SK-N-SH (cell line): ENCODE data around the gene SECISBP2L. TPM values are rescaled to one million over a fixed set of nuclear protein-coding genes. Genes with fewer than 3 reads are reported as not detected.

ENCODE experiments used
- CTCF ChIA-PET: fragments of 300-600, 350-600 bp; formaldehyde crosslinking; extraction: SDS; loops from one replicate; lab custom pipeline; 2021; lab: Yijun Ruan, JAX
- POLR2A ChIA-PET: fragments of 350-600 bp; sonication (Branson Sonifier 250); formaldehyde crosslinking; extraction: SDS; loops from one replicate; lab custom pipeline; 2020; ENCODE audit warnings: antibody characterized with exemption, inconsistent platforms; lab: Yijun Ruan, JAX
- DNase-seq: peaks from one replicate; pipeline ENCODE4 v3.0.0; 2012
- H2AFZ ChIP-seq: fragments of 200-600 bp; sonication (generic); 2 replicates; pipeline ENCODE4 v1.8.1; 2016; ENCODE audit warnings: antibody characterized with exemption, mild to moderate bottlenecking, low read depth
- H3F3A ChIP-seq: fragments of 200-600 bp; sonication (generic); replicated peaks from 2 replicates; pipeline ENCODE3; 2016; ENCODE audit warnings: antibody characterized with exemption, mild to moderate bottlenecking; ENCODE audit not compliant: insufficient read depth
- H3K27ac ChIP-seq, 2 experiments: fragments of 200-500 bp in 1 of 2; fragments of 200-600 bp in 1 of 2; sonication (Bioruptor generic) in 1 of 2; sonication (generic), shearing (Covaris generic) in 1 of 2; 2 replicates each; pipeline versions ENCODE4 v1.5.1 to v1.6.1; 2014 to 2016; ENCODE audit warnings: low read depth in 2 of 2, inconsistent platforms in 1 of 2, low read length in 1 of 2, mild to moderate bottlenecking in 1 of 2, mixed read lengths in 1 of 2
- H3K27me3 ChIP-seq: fragments of 200-600 bp; sonication (generic), shearing (Covaris generic); 2 replicates; pipeline ENCODE4 v1.6.1; 2016; ENCODE audit warnings: mixed run types; ENCODE audit not compliant: insufficient read depth
- H3K36me3 ChIP-seq, 2 experiments: fragments of 200-500 bp in 1 of 2; fragments of 200-600 bp in 1 of 2; sonication (Bioruptor generic) in 1 of 2; sonication (generic) in 1 of 2; replicated peaks in 1 of 2; 2 replicates each; pipeline versions ENCODE3 to v1.5.1; 2014 to 2016; ENCODE audit warnings: low read length in 1 of 2, mild to moderate bottlenecking in 1 of 2; ENCODE audit not compliant: insufficient read depth in 2 of 2, control insufficient read depth in 1 of 2
- H3K4me1 ChIP-seq, 2 experiments: fragments of 200-500 bp in 1 of 2; fragments of 200-600 bp in 1 of 2; sonication (Bioruptor generic) in 1 of 2; sonication (generic), shearing (Covaris generic) in 1 of 2; 2 replicates each; pipeline versions ENCODE4 v1.5.1 to v1.6.1; 2014 to 2016; ENCODE audit warnings: low read depth in 1 of 2, low read length in 1 of 2, mixed run types in 1 of 2; ENCODE audit not compliant: insufficient read depth in 2 of 2, control insufficient read depth in 1 of 2
- H3K4me2 ChIP-seq: fragments of 200-600 bp; sonication (generic), shearing (Covaris generic); 2 replicates; pipeline ENCODE4 v1.6.1; 2017; ENCODE audit warnings: mixed run types
- H3K4me3 ChIP-seq, 2 experiments: fragments of 200-500 bp in 1 of 2; fragments of 200-600 bp in 1 of 2; sonication (Bioruptor generic) in 1 of 2; sonication (generic), shearing (Covaris generic) in 1 of 2; 2 replicates each; pipeline versions ENCODE4 v1.5.1 to v1.8.1; 2014 to 2016; ENCODE audit warnings: low read depth in 2 of 2, inconsistent platforms in 1 of 2, low read length in 1 of 2, mild to moderate bottlenecking in 1 of 2, mixed read lengths in 1 of 2, moderate library complexity in 1 of 2
- H3K79me2 ChIP-seq: fragments of 200-600 bp; sonication (generic); 2 replicates; pipeline ENCODE4 v1.8.1; 2017; ENCODE audit warnings: mild to moderate bottlenecking; ENCODE audit not compliant: insufficient read depth
- H3K9ac ChIP-seq: fragments of 200-600 bp; sonication (generic); 2 replicates; pipeline ENCODE4 v1.6.1; 2017; ENCODE audit warnings: mixed run types
- H3K9me2 ChIP-seq: fragments of 200-600 bp; sonication (generic); 2 replicates; pipeline ENCODE4 v1.6.1; 2017; ENCODE audit warnings: mixed run types
- H3K9me3 ChIP-seq: fragments of 200-600 bp; sonication (generic); 2 replicates; pipeline ENCODE4 v1.6.1; 2017; ENCODE audit warnings: mixed run types, mild to moderate bottlenecking, moderate library complexity
- H4K20me1 ChIP-seq: fragments of 200-600 bp; sonication (generic); 2 replicates; pipeline ENCODE4 v1.6.1; 2017; ENCODE audit warnings: mild to moderate bottlenecking, mixed run types; ENCODE audit not compliant: insufficient read depth
- CHD2 ChIP-seq: fragments of 150-350 bp; IDR thresholded peaks from 2 replicates; pipeline ENCODE4 v1.6.1; 2018; ENCODE audit warnings: low read length; ENCODE audit not compliant: partially characterized antibody
- ELF1 ChIP-seq: IDR thresholded peaks from 2 replicates; pipeline ENCODE4 v1.4.0; 2012
- EZH2phosphoT487 ChIP-seq: fragments of 200-600 bp; sonication (generic); IDR thresholded peaks from 2 replicates; pipeline ENCODE4 v1.6.1; 2017; ENCODE audit warnings: low read depth, mixed run types, mild to moderate bottlenecking, antibody characterized with exemption, moderate library complexity, borderline replicate concordance
- FOXJ3 ChIP-seq: sonication (generic); formaldehyde crosslinking; IDR thresholded peaks from 2 replicates; pipeline ENCODE4 v1.5.1; 2020; ENCODE audit warnings: mild to moderate bottlenecking, missing genetic modification reagents
- JUND ChIP-seq: IDR thresholded peaks from 2 replicates; pipeline ENCODE4 v1.4.0; 2012
- NFIC ChIP-seq: IDR thresholded peaks from 2 replicates; pipeline ENCODE4 v1.4.0; 2012; ENCODE audit warnings: borderline replicate concordance
- RCOR1 ChIP-seq: fragments of 150-350 bp; IDR thresholded peaks from 2 replicates; pipeline ENCODE4 v1.6.1; 2017; ENCODE audit warnings: antibody characterized with exemption, low read length
- SIN3A ChIP-seq: IDR thresholded peaks from 2 replicates; pipeline ENCODE4 v1.6.1; 2012; ENCODE audit warnings: low read depth, mild to moderate bottlenecking, low read length, moderate library complexity, borderline replicate concordance
- TAF1 ChIP-seq: IDR thresholded peaks from 2 replicates; pipeline ENCODE4 v1.6.1; 2012; ENCODE audit warnings: low read depth, mild to moderate bottlenecking, low read length, moderate library complexity, borderline replicate concordance
- TCF12 ChIP-seq: IDR thresholded peaks from 2 replicates; pipeline ENCODE4 v1.4.0; 2012
- YY1 ChIP-seq: IDR thresholded peaks from 2 replicates; pipeline ENCODE4 v1.4.0; 2012; ENCODE audit warnings: low read depth, mild to moderate bottlenecking
- WGBS: methylation state at CpG from one replicate; pipeline ENCODE4 v1.1.6; 2017; ENCODE audit warnings: low lambda C conversion rate; 5-methylcytosine and 5-hydroxymethylcytosine counted together
- polyA plus RNA-seq, 3 experiments: library from polyadenylated mRNA; depleted of rRNA; stranded (reverse); fragments of >200 nt; gene quantifications; 2 replicates each; pipeline ENCODE4 v1.2.3, GENCODE V29; 2012
- TF ChIP-seq, protein P1 (sequence below): IDR thresholded peaks from 2 replicates; pipeline ENCODE4; 2012
- TF ChIP-seq, protein P2 (sequence below): fragments of 150-350 bp; IDR thresholded peaks from 2 replicates; pipeline ENCODE4 v1.6.1; 2017; ENCODE audit warnings: antibody characterized with exemption, low read length, low read depth, borderline replicate concordance
- TF ChIP-seq, protein P3 (sequence below): IDR thresholded peaks from 2 replicates; pipeline ENCODE4 v1.6.1; 2012; ENCODE audit warnings: mild to moderate bottlenecking, low read depth, low read length, moderate library complexity
- TF ChIP-seq, protein P4 (sequence below): IDR thresholded peaks from 2 replicates; pipeline ENCODE4 v1.4.0; 2012; ENCODE audit warnings: low read depth
- TF ChIP-seq, protein P5 (sequence below): IDR thresholded peaks from 2 replicates; pipeline ENCODE4 v1.4.0; 2012; ENCODE audit warnings: low read depth, borderline replicate concordance
- TF ChIP-seq, protein P6 (sequence below): fragments of 150-350 bp; IDR thresholded peaks from 2 replicates; pipeline ENCODE4 v1.6.1; 2016; ENCODE audit warnings: mild to moderate bottlenecking, low read depth, low read length

SECISBP2L gene
- polyA plus RNA-seq, 1 of the 3 experiments (the other 2 are of a cell fraction), result 6.0 TPM

DNA sequence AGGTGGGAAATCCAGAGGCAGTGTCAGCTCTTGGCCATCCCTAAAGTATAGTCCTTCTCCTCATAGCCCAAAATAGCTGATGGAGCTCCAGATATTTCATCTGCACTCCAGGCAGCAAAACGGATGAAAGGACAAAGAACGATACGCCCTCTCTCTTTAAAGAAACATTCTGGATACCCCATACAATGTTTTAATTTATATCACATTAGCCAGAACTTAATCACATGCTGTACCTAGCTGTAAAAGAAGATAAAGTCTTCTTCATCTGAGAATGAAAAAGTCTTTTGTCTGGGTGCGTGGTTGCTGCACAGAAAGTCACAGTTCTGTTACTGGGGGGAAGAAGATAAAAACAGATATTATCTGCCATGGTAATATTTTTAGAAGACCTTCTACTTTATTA, 78.2 kb downstream of the SECISBP2L start:
- Histone ChIP-seq H3K27ac (no peak overlapping the region), H3K9me3 (no peaks in the 10 kb centered on the region), H3K4me2 (no peak overlapping the region), H3K79me2 (no peaks in the 10 kb centered on the region), H3K36me3 (no peaks in the 10 kb centered on the region), H3K4me1 (peaks cover 5 to 9% of the 10 kb centered on the region in 2 experiments; a peak in 2 of 4 replicates), H3K27me3 (no peaks in the 10 kb centered on the region), H2AFZ (no peak overlapping the region), H4K20me1 (no peaks in the 10 kb centered on the region), H3F3A (peaks cover 13% of the 10 kb centered on the region), H3K4me3 (no peak overlapping the region), H3K9ac (no peak overlapping the region), H3K9me2 (no peaks in the 10 kb centered on the region)
- ChIA-PET CTCF (interaction anchor here (0.6 to 3.0 kb wide), 3 partner anchors 8 to 106 kb away, joined by 3 to 11 read pairs (median 11); no protein-coding TSS in a partner anchor), POLR2A (no interaction called here)
- no peak for TF ChIP-seq ELF1
- TF ChIP-seq RCOR1, result no peak
- TF ChIP-seq, protein P1, sequence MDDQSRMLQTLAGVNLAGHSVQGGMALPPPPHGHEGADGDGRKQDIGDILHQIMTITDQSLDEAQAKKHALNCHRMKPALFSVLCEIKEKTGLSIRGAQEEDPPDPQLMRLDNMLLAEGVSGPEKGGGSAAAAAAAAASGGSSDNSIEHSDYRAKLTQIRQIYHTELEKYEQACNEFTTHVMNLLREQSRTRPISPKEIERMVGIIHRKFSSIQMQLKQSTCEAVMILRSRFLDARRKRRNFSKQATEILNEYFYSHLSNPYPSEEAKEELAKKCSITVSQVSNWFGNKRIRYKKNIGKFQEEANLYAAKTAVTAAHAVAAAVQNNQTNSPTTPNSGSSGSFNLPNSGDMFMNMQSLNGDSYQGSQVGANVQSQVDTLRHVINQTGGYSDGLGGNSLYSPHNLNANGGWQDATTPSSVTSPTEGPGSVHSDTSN, result no peak
- TF ChIP-seq FOXJ3 (CRISPR knock-in tag), result no peak
- TF ChIP-seq, protein P2, sequence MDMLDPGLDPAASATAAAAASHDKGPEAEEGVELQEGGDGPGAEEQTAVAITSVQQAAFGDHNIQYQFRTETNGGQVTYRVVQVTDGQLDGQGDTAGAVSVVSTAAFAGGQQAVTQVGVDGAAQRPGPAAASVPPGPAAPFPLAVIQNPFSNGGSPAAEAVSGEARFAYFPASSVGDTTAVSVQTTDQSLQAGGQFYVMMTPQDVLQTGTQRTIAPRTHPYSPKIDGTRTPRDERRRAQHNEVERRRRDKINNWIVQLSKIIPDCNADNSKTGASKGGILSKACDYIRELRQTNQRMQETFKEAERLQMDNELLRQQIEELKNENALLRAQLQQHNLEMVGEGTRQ, result no peak
- TF ChIP-seq TAF1, result no peak
- TF ChIP-seq TCF12, result no peak
- TF ChIP-seq, protein P3, sequence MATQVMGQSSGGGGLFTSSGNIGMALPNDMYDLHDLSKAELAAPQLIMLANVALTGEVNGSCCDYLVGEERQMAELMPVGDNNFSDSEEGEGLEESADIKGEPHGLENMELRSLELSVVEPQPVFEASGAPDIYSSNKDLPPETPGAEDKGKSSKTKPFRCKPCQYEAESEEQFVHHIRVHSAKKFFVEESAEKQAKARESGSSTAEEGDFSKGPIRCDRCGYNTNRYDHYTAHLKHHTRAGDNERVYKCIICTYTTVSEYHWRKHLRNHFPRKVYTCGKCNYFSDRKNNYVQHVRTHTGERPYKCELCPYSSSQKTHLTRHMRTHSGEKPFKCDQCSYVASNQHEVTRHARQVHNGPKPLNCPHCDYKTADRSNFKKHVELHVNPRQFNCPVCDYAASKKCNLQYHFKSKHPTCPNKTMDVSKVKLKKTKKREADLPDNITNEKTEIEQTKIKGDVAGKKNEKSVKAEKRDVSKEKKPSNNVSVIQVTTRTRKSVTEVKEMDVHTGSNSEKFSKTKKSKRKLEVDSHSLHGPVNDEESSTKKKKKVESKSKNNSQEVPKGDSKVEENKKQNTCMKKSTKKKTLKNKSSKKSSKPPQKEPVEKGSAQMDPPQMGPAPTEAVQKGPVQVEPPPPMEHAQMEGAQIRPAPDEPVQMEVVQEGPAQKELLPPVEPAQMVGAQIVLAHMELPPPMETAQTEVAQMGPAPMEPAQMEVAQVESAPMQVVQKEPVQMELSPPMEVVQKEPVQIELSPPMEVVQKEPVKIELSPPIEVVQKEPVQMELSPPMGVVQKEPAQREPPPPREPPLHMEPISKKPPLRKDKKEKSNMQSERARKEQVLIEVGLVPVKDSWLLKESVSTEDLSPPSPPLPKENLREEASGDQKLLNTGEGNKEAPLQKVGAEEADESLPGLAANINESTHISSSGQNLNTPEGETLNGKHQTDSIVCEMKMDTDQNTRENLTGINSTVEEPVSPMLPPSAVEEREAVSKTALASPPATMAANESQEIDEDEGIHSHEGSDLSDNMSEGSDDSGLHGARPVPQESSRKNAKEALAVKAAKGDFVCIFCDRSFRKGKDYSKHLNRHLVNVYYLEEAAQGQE, result no peak
- TF ChIP-seq, protein P4, sequence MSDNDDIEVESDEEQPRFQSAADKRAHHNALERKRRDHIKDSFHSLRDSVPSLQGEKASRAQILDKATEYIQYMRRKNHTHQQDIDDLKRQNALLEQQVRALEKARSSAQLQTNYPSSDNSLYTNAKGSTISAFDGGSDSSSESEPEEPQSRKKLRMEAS, result no peak
- no peak for TF ChIP-seq JUND
- DNase-seq, result no peak
- 81% methylated on average over 4 of the region's 4 CpGs for WGBS

DNA sequence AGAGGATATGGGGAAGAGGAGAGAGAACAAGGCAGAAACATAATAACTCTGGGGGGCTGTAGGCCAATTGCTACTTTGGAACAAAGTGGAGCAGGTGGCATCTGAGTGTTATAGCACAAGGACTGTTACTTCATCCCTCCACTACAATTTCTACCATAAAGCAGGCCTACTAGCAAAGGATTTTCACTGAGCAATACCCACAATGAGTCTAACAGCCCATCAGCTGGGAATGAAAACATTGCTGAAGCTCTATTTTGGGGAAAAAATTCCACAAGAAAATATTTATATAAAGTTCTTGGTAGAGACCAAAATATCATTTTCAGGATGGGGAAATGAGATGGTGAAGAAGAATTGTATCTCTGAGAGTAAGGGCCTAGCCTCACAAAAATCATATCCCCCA, 78.9 kb downstream of the SECISBP2L start:
- H3K27me3 ChIP-seq, result no peaks in the 10 kb centered on the region
- no peaks in the 10 kb centered on the region for H3K36me3 ChIP-seq
- H3K9ac ChIP-seq, result no peak overlapping the region
- no peaks in the 10 kb centered on the region for H4K20me1 ChIP-seq
- no peak overlapping the region for H3K4me2 ChIP-seq
- ChIA-PET CTCF (interaction anchor here (1.4 to 3.0 kb wide), 2 partner anchors 9 to 106 kb away, joined by 11 read pairs; no protein-coding TSS in a partner anchor), POLR2A (no interaction called here)
- H3K79me2 ChIP-seq, result no peaks in the 10 kb centered on the region
- peaks cover 13% of the 10 kb centered on the region for H3F3A ChIP-seq
- no peak overlapping the region for H2AFZ ChIP-seq
- peaks cover 11% of the 10 kb centered on the region in 2 experiments; a peak in 2 of 4 replicates for H3K4me1 ChIP-seq
- H3K9me2 ChIP-seq, result no peaks in the 10 kb centered on the region
- no peak overlapping the region for H3K27ac ChIP-seq
- TF ChIP-seq, protein P5, sequence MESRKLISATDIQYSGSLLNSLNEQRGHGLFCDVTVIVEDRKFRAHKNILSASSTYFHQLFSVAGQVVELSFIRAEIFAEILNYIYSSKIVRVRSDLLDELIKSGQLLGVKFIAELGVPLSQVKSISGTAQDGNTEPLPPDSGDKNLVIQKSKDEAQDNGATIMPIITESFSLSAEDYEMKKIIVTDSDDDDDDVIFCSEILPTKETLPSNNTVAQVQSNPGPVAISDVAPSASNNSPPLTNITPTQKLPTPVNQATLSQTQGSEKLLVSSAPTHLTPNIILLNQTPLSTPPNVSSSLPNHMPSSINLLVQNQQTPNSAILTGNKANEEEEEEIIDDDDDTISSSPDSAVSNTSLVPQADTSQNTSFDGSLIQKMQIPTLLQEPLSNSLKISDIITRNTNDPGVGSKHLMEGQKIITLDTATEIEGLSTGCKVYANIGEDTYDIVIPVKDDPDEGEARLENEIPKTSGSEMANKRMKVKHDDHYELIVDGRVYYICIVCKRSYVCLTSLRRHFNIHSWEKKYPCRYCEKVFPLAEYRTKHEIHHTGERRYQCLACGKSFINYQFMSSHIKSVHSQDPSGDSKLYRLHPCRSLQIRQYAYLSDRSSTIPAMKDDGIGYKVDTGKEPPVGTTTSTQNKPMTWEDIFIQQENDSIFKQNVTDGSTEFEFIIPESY, result no peak
- TF ChIP-seq SIN3A (no peak), EZH2phosphoT487 (no peak), TCF12 (no peak), CHD2 (no peak), NFIC (no peak), YY1 (no peak)
- TF ChIP-seq, protein P6, sequence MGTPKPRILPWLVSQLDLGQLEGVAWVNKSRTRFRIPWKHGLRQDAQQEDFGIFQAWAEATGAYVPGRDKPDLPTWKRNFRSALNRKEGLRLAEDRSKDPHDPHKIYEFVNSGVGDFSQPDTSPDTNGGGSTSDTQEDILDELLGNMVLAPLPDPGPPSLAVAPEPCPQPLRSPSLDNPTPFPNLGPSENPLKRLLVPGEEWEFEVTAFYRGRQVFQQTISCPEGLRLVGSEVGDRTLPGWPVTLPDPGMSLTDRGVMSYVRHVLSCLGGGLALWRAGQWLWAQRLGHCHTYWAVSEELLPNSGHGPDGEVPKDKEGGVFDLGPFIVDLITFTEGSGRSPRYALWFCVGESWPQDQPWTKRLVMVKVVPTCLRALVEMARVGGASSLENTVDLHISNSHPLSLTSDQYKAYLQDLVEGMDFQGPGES, result no peak
- TF ChIP-seq, protein P1, result no peak
- H3K4me3 ChIP-seq, result no peak overlapping the region
- DNase-seq, result no peak
- H3K9me3 ChIP-seq, result no peaks in the 10 kb centered on the region
